Liver (tissue), 9 donors: ENCODE measurements around the gene ELL. TPM values are rescaled to one million over a fixed set of nuclear protein-coding genes. Genes with fewer than 3 reads are reported as not detected.

Source experiments
- DNase-seq: peaks from one replicate; pipeline ENCODE4 v3.0.0-alpha.2; 2017; ENCODE audit warnings: low spot score
- H3K27ac ChIP-seq, 2 donors: one replicate each; pipeline ENCODE4 v1.7.0; 2013; ENCODE audit warnings: inconsistent platforms in 2 of 2, low read length in 2 of 2, control low read depth in 1 of 2, low read depth in 1 of 2, mild to moderate bottlenecking in 1 of 2
- H3K27me3 ChIP-seq, 4 donors: one replicate each; pipeline versions ENCODE4 v1.6.1 to v1.7.0; 2013; ENCODE audit warnings: low read length in 3 of 4, inconsistent platforms in 1 of 4, mild to moderate bottlenecking in 1 of 4, moderate library complexity in 1 of 4; ENCODE audit not compliant: control insufficient read depth in 4 of 4, insufficient read depth in 4 of 4
- H3K36me3 ChIP-seq, 4 donors: one replicate each; pipeline versions ENCODE4 v1.6.1 to v1.7.0; 2013; ENCODE audit warnings: low read length in 3 of 4, mild to moderate bottlenecking in 3 of 4, low read depth in 1 of 4, moderate library complexity in 1 of 4; ENCODE audit not compliant: control insufficient read depth in 4 of 4, insufficient read depth in 3 of 4
- H3K4me1 ChIP-seq, 4 donors: one replicate each; pipeline versions ENCODE4 v1.6.1 to v1.7.0; 2013; ENCODE audit warnings: low read length in 3 of 4, mild to moderate bottlenecking in 3 of 4, moderate library complexity in 1 of 4; ENCODE audit not compliant: control insufficient read depth in 4 of 4, insufficient read depth in 4 of 4
- H3K4me3 ChIP-seq, 3 donors: one replicate each; pipeline versions ENCODE4 v1.6.1 to v1.7.0; 2013; ENCODE audit warnings: low read length in 3 of 3, control low read depth in 1 of 3, low read depth in 1 of 3, mild to moderate bottlenecking in 1 of 3
- H3K9ac ChIP-seq, 2 donors: one replicate each; pipeline ENCODE4 v1.7.0; 2013; ENCODE audit warnings: low read length in 2 of 2, mild to moderate bottlenecking in 2 of 2, moderate library complexity in 2 of 2, control low read depth in 1 of 2, low read depth in 1 of 2
- H3K9me3 ChIP-seq, 4 donors: one replicate each; pipeline versions ENCODE4 v1.6.1 to v1.7.0; 2013; ENCODE audit warnings: low read length in 3 of 4; ENCODE audit not compliant: control insufficient read depth in 4 of 4
- EGR1 ChIP-seq, 2 donors: IDR thresholded peaks; 2 replicates each; pipeline ENCODE4 v1.6.1; 2016 to 2018; ENCODE audit warnings: antibody characterized with exemption in 2 of 2, low read depth in 2 of 2
- FOXA2 ChIP-seq: IDR thresholded peaks from 2 replicates; pipeline ENCODE4 v1.6.1; 2016; ENCODE audit warnings: antibody characterized with exemption
- HNF4G ChIP-seq: IDR thresholded peaks from 2 replicates; pipeline ENCODE4 v1.6.1; 2016; ENCODE audit warnings: antibody characterized with exemption
- JUND ChIP-seq, 2 donors: IDR thresholded peaks; 2 replicates each; pipeline ENCODE4 v1.6.1; 2016; ENCODE audit warnings: antibody characterized with exemption in 2 of 2
- MAX ChIP-seq: IDR thresholded peaks from 2 replicates; pipeline ENCODE4 v1.6.1; 2016; ENCODE audit warnings: antibody characterized with exemption
- NR2F2 ChIP-seq: IDR thresholded peaks from 2 replicates; pipeline ENCODE4 v1.6.1; 2016; ENCODE audit warnings: antibody characterized with exemption
- REST ChIP-seq: IDR thresholded peaks from 2 replicates; pipeline ENCODE4 v1.6.1; 2016; ENCODE audit warnings: antibody characterized with exemption, mild to moderate bottlenecking
- RXRA ChIP-seq, 2 donors: IDR thresholded peaks; 2 replicates each; pipeline ENCODE4 v1.6.1; 2017 to 2018; ENCODE audit warnings: antibody characterized with exemption in 2 of 2, mild to moderate bottlenecking in 1 of 2
- SP1 ChIP-seq: IDR thresholded peaks from 2 replicates; pipeline ENCODE4 v1.6.1; 2018; ENCODE audit warnings: antibody characterized with exemption, mild to moderate bottlenecking
- TAF1 ChIP-seq: conservative IDR thresholded peaks from 2 replicates; pipeline ENCODE4 v1.6.1; 2016; ENCODE audit warnings: antibody characterized with exemption, mild to moderate bottlenecking
- YY1 ChIP-seq: IDR thresholded peaks from 2 replicates; pipeline ENCODE4 v1.6.1; 2016; ENCODE audit warnings: antibody characterized with exemption, mild to moderate bottlenecking
- ZBTB33 ChIP-seq: IDR thresholded peaks from 2 replicates; pipeline ENCODE4 v1.6.1; 2016; ENCODE audit warnings: antibody characterized with exemption
- WGBS: extraction: QIAGEN DNeasy Blood & Tissue Kit; methylation state at CpG from one replicate; pipeline ENCODE4 v1.1.7; 2013; 5-methylcytosine and 5-hydroxymethylcytosine counted together
- polyA plus RNA-seq, 2 donors: library from polyadenylated mRNA; stranded (reverse) in 1 of 2; unstranded in 1 of 2; fragments of 200-250 nt in 1 of 2; fragments of >200 nt in 1 of 2; fragmentation: Nextera tagmentation in 1 of 2; extraction: Ambion mirVana in 1 of 2; gene quantifications; one replicate each; pipeline versions ENCODE4 v1.2.1 to v1.2.3, GENCODE V29; 2013 to 2015
- total RNA-seq, 2 donors: library from RNA; depleted of rRNA; stranded (reverse); fragments of >200 nt; gene quantifications; one replicate each; pipeline ENCODE4 v1.2.3, GENCODE V29; 2014
- donor health status: healthy.
- donor health status: healthy.
- donor health status: healthy.
- donor health status: healthy.
- donor health status: healthy.

The ELL gene
- total and polyA plus RNA-seq, 4 donors, result 4.5 to 10.5 (median 6.6) TPM

- H3K9ac ChIP-seq, result no peak overlapping the region
- peak overlapping the region; percentile 25 to 31 for H3K27ac ChIP-seq
- no peaks in the 10 kb centered on the region for H3K27me3 ChIP-seq
- DNase-seq, result no peak
- 94% methylated on average over 14 of the region's 14 CpGs for WGBS
- H3K36me3 ChIP-seq, result no peaks in the 10 kb centered on the region
- no peak for TF ChIP-seq REST
- H3K4me3 ChIP-seq, result no peak overlapping the region
- H3K4me1 ChIP-seq, result peaks cover 22 to 50% (median 40%) of the 10 kb centered on the region in 4 donors
- no peaks in the 10 kb centered on the region for H3K9me3 ChIP-seq
Measured at GRCh38 chr19:18495204-18495911, 26.5 kb downstream of the ELL start.

- Histone ChIP-seq H3K4me3 (no peak overlapping the region), H3K36me3 (no peaks in the 10 kb centered on the region), H3K9me3 (no peaks in the 10 kb centered on the region), H3K27ac (peak overlapping the region in 1 of 2 donors; percentile 49), H3K9ac (no peak overlapping the region), H3K27me3 (no peaks in the 10 kb centered on the region), H3K4me1 (peaks cover 17 to 48% (median 39%) of the 10 kb centered on the region in 4 donors)
- 75% methylated on average over 7 of the region's 7 CpGs for WGBS
- TF ChIP-seq JUND (IDR thresholded peaks at IDR 0.05), result no peak
- TF ChIP-seq HNF4G, result no peak
- no peak for TF ChIP-seq RXRA (IDR thresholded peaks at IDR 0.05)
- TF ChIP-seq SP1, result no peak
- no peak for TF ChIP-seq TAF1
- no peak for TF ChIP-seq MAX
- TF ChIP-seq NR2F2, result no peak
- no peak for TF ChIP-seq EGR1 (IDR thresholded peaks at IDR 0.05; ENCODE audit: low read depth in 2 of 2)
- no peak for TF ChIP-seq YY1
- no peak for TF ChIP-seq FOXA2
- no peak for TF ChIP-seq ZBTB33
- no peak for DNase-seq
Measured at GRCh38 chr19:18494267-18494607, 27.6 kb downstream of the ELL start.
